Neuronal stem cell (in vitro differentiated cells): ENCODE results near the gene VSIG10L2.

Source experiments
- DNase-seq: peaks from one replicate; pipeline ENCODE4 v3.0.0-alpha.2; 2013; ENCODE audit warnings: low spot score
- H2AFZ ChIP-seq: one replicate; pipeline ENCODE4 v1.6.1; 2013; ENCODE audit warnings: mild to moderate bottlenecking, low read length, inconsistent platforms
- H2AK5ac ChIP-seq: 2 replicates; pipeline ENCODE4 v1.6.1; 2013; ENCODE audit warnings: low read depth, mild to moderate bottlenecking, inconsistent platforms, low read length, moderate library complexity, mixed read lengths
- H2BK120ac ChIP-seq: 2 replicates; pipeline ENCODE4 v1.6.1; 2013; ENCODE audit warnings: low read depth, mild to moderate bottlenecking, inconsistent platforms, low read length, moderate library complexity, mixed read lengths
- H2BK12ac ChIP-seq: one replicate; pipeline ENCODE4 v1.6.1; 2013; ENCODE audit warnings: low read length, inconsistent platforms
- H2BK15ac ChIP-seq: 2 replicates; pipeline ENCODE4 v1.6.1; 2013; ENCODE audit warnings: mild to moderate bottlenecking, low read length, inconsistent platforms, mixed read lengths
- H2BK5ac ChIP-seq: one replicate; pipeline ENCODE4 v1.6.1; 2013; ENCODE audit warnings: inconsistent platforms, mild to moderate bottlenecking, low read length, moderate library complexity
- H3K14ac ChIP-seq: one replicate; pipeline ENCODE4 v1.6.1; 2013; ENCODE audit warnings: low read length, inconsistent platforms
- H3K18ac ChIP-seq: 2 replicates; pipeline ENCODE4 v1.6.1; 2013; ENCODE audit warnings: low read length, inconsistent platforms
- H3K23ac ChIP-seq: 2 replicates; pipeline ENCODE4 v1.6.1; 2013; ENCODE audit warnings: low read depth, mild to moderate bottlenecking, mixed read lengths, low read length, inconsistent platforms; ENCODE audit not compliant: poor library complexity
- H3K27ac ChIP-seq: replicated peaks from 3 replicates; pipeline ENCODE4 v1.5.1; 2013; ENCODE audit warnings: low read length, inconsistent platforms
- H3K27me3 ChIP-seq, 3 experiments: 2 replicates each; pipeline ENCODE4 v1.6.1; 2013; ENCODE audit warnings: low read length in 3 of 3, mild to moderate bottlenecking in 2 of 3, inconsistent platforms in 1 of 3, low read depth in 1 of 3, mixed read lengths in 1 of 3, moderate library complexity in 1 of 3; ENCODE audit not compliant: control insufficient read depth in 3 of 3, insufficient read depth in 3 of 3
- H3K36me3 ChIP-seq, 2 donors: replicated peaks in 1 of 2; 2 replicates each; pipeline ENCODE4 v1.6.1; 2013; ENCODE audit warnings: low read length in 2 of 2; ENCODE audit not compliant: control insufficient read depth in 2 of 2, insufficient read depth in 2 of 2
- H3K4ac ChIP-seq: 2 replicates; pipeline ENCODE4 v1.6.1; 2013; ENCODE audit warnings: inconsistent platforms, mild to moderate bottlenecking, low read length, moderate library complexity
- H3K4me1 ChIP-seq, 2 donors: 1 replicate in 1 of 2; 2 replicates in 1 of 2; pipeline ENCODE4 v1.6.1; 2013; ENCODE audit warnings: low read length in 2 of 2, low read depth in 1 of 2; ENCODE audit not compliant: control insufficient read depth in 2 of 2, insufficient read depth in 1 of 2
- H3K4me2 ChIP-seq: one replicate; pipeline ENCODE4 v1.6.1; 2013; ENCODE audit warnings: mild to moderate bottlenecking, low read length, inconsistent platforms; ENCODE audit not compliant: insufficient read depth, poor library complexity, severe bottlenecking
- H3K4me3 ChIP-seq, 2 donors: 2 replicates each; pipeline ENCODE4 v1.5.1; 2013; ENCODE audit warnings: low read length in 2 of 2, mild to moderate bottlenecking in 2 of 2, inconsistent platforms in 1 of 2, moderate library complexity in 1 of 2
- H3K79me1 ChIP-seq: one replicate; pipeline ENCODE4 v1.6.1; 2013; ENCODE audit warnings: low read depth, mild to moderate bottlenecking, inconsistent platforms, low read length, moderate library complexity
- H3K9ac ChIP-seq: one replicate; pipeline ENCODE4 v1.6.1; 2013; ENCODE audit warnings: mild to moderate bottlenecking, low read depth, low read length, inconsistent platforms; ENCODE audit not compliant: poor library complexity
- H3K9me3 ChIP-seq, 2 donors: replicated peaks in 1 of 2; 2 replicates each; pipeline versions ENCODE3 to v1.6.1; 2013; ENCODE audit warnings: low read length in 2 of 2, mild to moderate bottlenecking in 2 of 2, inconsistent platforms in 1 of 2, low read depth in 1 of 2, mixed read lengths in 1 of 2, moderate library complexity in 1 of 2; ENCODE audit not compliant: control insufficient read depth in 2 of 2, insufficient read depth in 1 of 2
- H4K8ac ChIP-seq: one replicate; pipeline ENCODE4 v1.6.1; 2013; ENCODE audit warnings: low read depth, mild to moderate bottlenecking, inconsistent platforms, low read length, moderate library complexity
- H4K91ac ChIP-seq: one replicate; pipeline ENCODE4 v1.6.1; 2013; ENCODE audit warnings: low read length, low read depth, mild to moderate bottlenecking, inconsistent platforms; ENCODE audit not compliant: poor library complexity
- WGBS, 2 donors: extraction: QIAGEN DNeasy Blood & Tissue Kit; methylation state at CpG; one replicate each; pipeline ENCODE4 v1.1.7; 2013; ENCODE audit warnings: missing lambda C conversion rate in 2 of 2, mixed read lengths in 1 of 2; ENCODE audit not compliant: insufficient read length in 2 of 2, insufficient replicate concordance in 1 of 2; ENCODE audit errors: extremely low coverage in 2 of 2; 5-methylcytosine and 5-hydroxymethylcytosine counted together

Gene VSIG10L2

GRCh38 chr11:125929445-125930075, 16.3 kb upstream of the VSIG10L2 start:
- Histone ChIP-seq H4K8ac (no peak overlapping the region), H2AK5ac (no peak overlapping the region)

GRCh38 chr11:125930076-125930450, 15.8 kb upstream of the VSIG10L2 start:
- DNase-seq = no peak
- H4K8ac ChIP-seq = no peak overlapping the region
- no peak overlapping the region for H3K14ac ChIP-seq
- H3K18ac ChIP-seq = no peak overlapping the region
- WGBS, 2 donors = no CpG with 5 or more reads among the region's 11 CpGs
- no peak overlapping the region for H3K27ac ChIP-seq
- no peak overlapping the region for H2BK15ac ChIP-seq
- peaks cover 0 to 2% of the 10 kb centered on the region in 2 donors for H3K9me3 ChIP-seq
- H3K4ac ChIP-seq = no peak overlapping the region
- no peaks in the 10 kb centered on the region for H3K36me3 ChIP-seq
- no peak overlapping the region for H3K9ac ChIP-seq
- no peak overlapping the region for H2AFZ ChIP-seq
- H3K4me2 ChIP-seq = no peak overlapping the region
- H4K91ac ChIP-seq = no peak overlapping the region
- H2BK120ac ChIP-seq = no peak overlapping the region
- no peak overlapping the region for H2BK12ac ChIP-seq
- no peak overlapping the region for H2BK5ac ChIP-seq
- peaks cover 0 to 20% (median 0%) of the 10 kb centered on the region in 3 experiments for H3K27me3 ChIP-seq
- no peaks in the 10 kb centered on the region for H3K79me1 ChIP-seq
- H3K23ac ChIP-seq = no peak overlapping the region
- H3K4me1 ChIP-seq = peaks cover 2 to 5% of the 10 kb centered on the region in 2 donors
- no peak overlapping the region for H2AK5ac ChIP-seq
- H3K4me3 ChIP-seq = no peak overlapping the region

More at GRCh38 chr11:125929445-125930075, 16.3 kb upstream of the VSIG10L2 start:
- Histone ChIP-seq H3K4me2 (no peak overlapping the region), H3K14ac (no peak overlapping the region), H2BK120ac (no peak overlapping the region), H3K36me3 (no peaks in the 10 kb centered on the region), H3K79me1 (no peaks in the 10 kb centered on the region), H4K91ac (no peak overlapping the region), H3K9ac (no peak overlapping the region), H3K23ac (no peak overlapping the region), H3K4me3 (no peak overlapping the region), H2AFZ (no peak overlapping the region), H3K4ac (no peak overlapping the region), H2BK12ac (no peak overlapping the region), H3K9me3 (peaks cover 0 to under 1% of the 10 kb centered on the region in 2 donors), H2BK5ac (no peak overlapping the region), H3K27me3 (peaks cover 0 to 24% (median 0%) of the 10 kb centered on the region in 3 experiments), H3K27ac (no peak overlapping the region), H2BK15ac (no peak overlapping the region), H3K18ac (peak overlapping the region; percentile 32), H3K4me1 (peaks cover 2 to 5% of the 10 kb centered on the region in 2 donors)
- DNase-seq = no peak
- no CpG with 5 or more reads among the region's 9 CpGs for WGBS, 2 donors

GRCh38 chr11:125931116-125931515, 14.7 kb upstream of the VSIG10L2 start:
- Histone ChIP-seq H3K27ac (no peak overlapping the region), H3K4me1 (peaks cover 0 to 5% of the 10 kb centered on the region in 2 donors), H3K4me2 (no peak overlapping the region), H3K79me1 (no peaks in the 10 kb centered on the region), H3K14ac (no peak overlapping the region), H3K18ac (no peak overlapping the region), H2BK120ac (no peak overlapping the region), H4K91ac (no peak overlapping the region), H3K36me3 (no peaks in the 10 kb centered on the region), H4K8ac (no peak overlapping the region), H3K9me3 (peaks cover 0 to 2% of the 10 kb centered on the region in 2 donors), H2AK5ac (no peak overlapping the region), H3K4ac (no peak overlapping the region), H3K4me3 (no peak overlapping the region), H2BK12ac (no peak overlapping the region), H3K9ac (no peak overlapping the region), H2BK15ac (no peak overlapping the region), H3K23ac (no peak overlapping the region), H2AFZ (no peak overlapping the region), H3K27me3 (peaks cover 0 to 13% (median 0%) of the 10 kb centered on the region in 3 experiments), H2BK5ac (no peak overlapping the region)
- WGBS, 2 donors = no CpG with 5 or more reads among the region's 3 CpGs
- DNase-seq = no peak

GRCh38 chr11:125931668-125932067, 14.2 kb upstream of the VSIG10L2 start:
- H2BK12ac ChIP-seq = no peak overlapping the region
- H2BK5ac ChIP-seq = no peak overlapping the region
- H2AFZ ChIP-seq = no peak overlapping the region
- no peak overlapping the region for H3K4ac ChIP-seq
- WGBS, 2 donors = no CpG with 5 or more reads among the region's 6 CpGs
- no peak overlapping the region for H4K91ac ChIP-seq
- no peak overlapping the region for H3K14ac ChIP-seq
- H3K23ac ChIP-seq = no peak overlapping the region
- H3K27ac ChIP-seq = no peak overlapping the region
- peaks cover 0 to 2% of the 10 kb centered on the region in 2 donors for H3K9me3 ChIP-seq
- peaks cover 0 to 13% (median 0%) of the 10 kb centered on the region in 3 experiments for H3K27me3 ChIP-seq
- no peak overlapping the region for H2BK15ac ChIP-seq
- peaks cover 0 to 5% of the 10 kb centered on the region in 2 donors for H3K4me1 ChIP-seq
- no peak overlapping the region for H2BK120ac ChIP-seq
- H3K18ac ChIP-seq = no peak overlapping the region
- DNase-seq = no peak
- no peaks in the 10 kb centered on the region for H3K79me1 ChIP-seq
- H3K4me2 ChIP-seq = no peak overlapping the region
- H2AK5ac ChIP-seq = no peak overlapping the region
- no peak overlapping the region for H3K4me3 ChIP-seq
- no peak overlapping the region for H3K9ac ChIP-seq
- no peaks in the 10 kb centered on the region for H3K36me3 ChIP-seq
- H4K8ac ChIP-seq = no peak overlapping the region
